H7 (cell line): ENCODE measurements around the gene DIPK1B. TPM values are rescaled to one million over a fixed set of nuclear protein-coding genes. Genes with fewer than 3 reads are reported as not detected.
A peak's percentile ranks its signal among the peaks of the same experiment; 100 is the strongest.

Experiments
- DNase-seq: peaks from one replicate; pipeline ENCODE4 v3.0.0; 2012
- H3K27me3 ChIP-seq: 2 replicates; pipeline ENCODE4 v1.6.0; 2011; ENCODE audit warnings: mild to moderate bottlenecking, low read length; ENCODE audit not compliant: control insufficient read depth, insufficient read depth
- H3K36me3 ChIP-seq: replicated peaks from 2 replicates; pipeline ENCODE4 v1.5.1; 2011; ENCODE audit warnings: low read length; ENCODE audit not compliant: control insufficient read depth, insufficient read depth
- H3K4me3 ChIP-seq: 2 replicates; pipeline ENCODE4 v1.5.1; 2011; ENCODE audit warnings: low read depth, mild to moderate bottlenecking, control low read depth, low read length, moderate library complexity; ENCODE audit not compliant: insufficient read depth
- total RNA-seq: library from RNA; depleted of rRNA; stranded (reverse); fragments of >200 nt; shearing (Covaris generic); gene quantifications from 2 replicates; pipeline ENCODE4 v1.2.3, GENCODE V29; 2014

Gene DIPK1B
- total RNA-seq, 1 experiment from 2014 or later: 75.7 TPM

GRCh38 chr9:136722969-136723356, 10.6 kb downstream of the DIPK1B start:
- Histone ChIP-seq H3K4me3 (no peak overlapping the region), H3K36me3 (peaks cover 24% of the 10 kb centered on the region), H3K27me3 (no peaks in the 10 kb centered on the region)
- DNase-seq: no peak

DNA sequence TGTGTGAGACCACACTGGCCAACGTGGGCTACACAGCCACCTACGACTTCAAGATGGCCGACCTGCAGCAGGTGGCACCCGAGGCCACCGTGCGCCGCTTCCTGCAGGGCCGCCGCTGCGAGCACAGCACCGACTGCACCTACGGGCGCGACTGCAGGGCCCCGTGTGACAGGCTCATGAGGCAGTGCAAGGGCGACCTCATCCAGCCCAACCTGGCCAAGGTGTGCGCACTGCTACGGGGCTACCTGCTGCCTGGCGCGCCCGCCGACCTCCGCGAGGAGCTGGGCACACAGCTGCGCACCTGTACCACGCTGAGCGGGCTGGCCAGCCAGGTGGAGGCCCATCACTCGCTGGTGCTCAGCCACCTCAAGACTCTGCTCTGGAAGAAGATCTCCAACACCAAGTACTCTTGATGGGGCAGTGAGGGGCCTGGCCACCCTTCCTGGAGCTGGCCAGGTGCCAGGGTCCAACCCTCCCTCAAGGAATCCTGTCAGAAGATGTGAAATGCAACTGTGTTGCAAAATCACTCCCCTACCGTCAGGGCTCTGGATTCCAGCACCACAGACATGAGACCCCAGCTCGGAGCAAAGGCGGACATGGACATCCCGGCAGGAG, 11.1 kb downstream of the DIPK1B start:
- DNase-seq: no peak
- peaks cover 24% of the 10 kb centered on the region for H3K36me3 ChIP-seq
- no peaks in the 10 kb centered on the region for H3K27me3 ChIP-seq
- H3K4me3 ChIP-seq: no peak overlapping the region

DNA sequence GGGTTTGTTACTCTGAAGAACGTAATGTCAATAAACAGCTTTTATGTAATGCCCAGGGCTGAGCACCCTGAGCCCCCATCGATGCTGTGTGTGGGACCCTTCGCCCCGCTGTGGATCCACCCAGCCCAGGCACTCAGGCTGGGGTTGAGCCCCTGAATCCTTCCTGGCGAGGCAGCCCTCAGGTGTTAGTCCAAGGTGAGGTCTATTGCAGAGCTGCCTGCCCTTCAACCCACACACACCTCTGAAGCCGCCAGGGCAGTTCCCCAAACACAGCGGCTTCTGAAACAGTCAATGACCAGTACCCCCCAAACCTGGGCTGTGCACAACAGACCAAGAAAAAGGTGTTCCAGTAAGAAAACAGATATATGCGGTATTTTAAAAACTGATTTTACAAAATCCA, 11.6 kb downstream of the DIPK1B start:
- Histone ChIP-seq H3K4me3 (no peak overlapping the region), H3K27me3 (no peaks in the 10 kb centered on the region; the same call in 1 of the 2 replicates), H3K36me3 (peaks cover 24% of the 10 kb centered on the region)
- DNase-seq: no peak

GRCh38 chr9:136724772-136725171, 12.4 kb downstream of the DIPK1B start:
- no peaks in the 10 kb centered on the region; the same call in 1 of the 2 replicates for H3K27me3 ChIP-seq
- H3K36me3 ChIP-seq: peaks cover 24% of the 10 kb centered on the region
- H3K4me3 ChIP-seq: no peak overlapping the region
- DNase-seq: no peak

DNA sequence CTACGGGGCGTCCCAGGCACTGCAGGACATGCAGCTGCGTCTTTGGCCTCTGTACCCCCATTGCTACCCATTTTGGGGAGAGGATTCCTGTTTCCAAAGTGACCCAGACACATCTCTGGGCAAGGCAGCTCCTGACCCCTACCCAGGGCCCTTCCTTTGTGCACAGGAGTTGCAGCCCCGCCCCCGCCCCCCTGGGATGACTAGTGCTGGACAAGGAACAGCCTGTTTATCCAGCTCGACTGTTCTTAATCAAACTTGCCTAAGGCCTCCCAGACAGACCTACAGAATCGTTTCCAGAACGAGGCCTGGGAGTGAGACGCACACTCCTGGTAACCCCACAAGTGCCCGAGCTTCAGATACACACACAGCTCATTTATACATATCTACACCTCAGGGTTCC, 13.2 kb downstream of the DIPK1B start:
- no peak overlapping the region for H3K4me3 ChIP-seq
- no peak for DNase-seq
- no peaks in the 10 kb centered on the region; the same call in 1 of the 2 replicates for H3K27me3 ChIP-seq
- peaks cover 24% of the 10 kb centered on the region for H3K36me3 ChIP-seq

GRCh38 chr9:136726118-136726517, 13.7 kb downstream of the DIPK1B start:
- H3K4me3 ChIP-seq: no peak overlapping the region
- H3K27me3 ChIP-seq: no peaks in the 10 kb centered on the region; the same call in 1 of the 2 replicates
- DNase-seq: no peak
- peaks cover 24% of the 10 kb centered on the region for H3K36me3 ChIP-seq

GRCh38 chr9:136726631-136727191, 14.3 kb downstream of the DIPK1B start:
- peak; percentile 78 for DNase-seq
- peak overlapping the region; percentile 6; the same call in 1 of the 2 replicates for H3K4me3 ChIP-seq
- no peaks in the 10 kb centered on the region; the same call in 1 of the 2 replicates for H3K27me3 ChIP-seq
- H3K36me3 ChIP-seq: peaks cover 24% of the 10 kb centered on the region

DNA sequence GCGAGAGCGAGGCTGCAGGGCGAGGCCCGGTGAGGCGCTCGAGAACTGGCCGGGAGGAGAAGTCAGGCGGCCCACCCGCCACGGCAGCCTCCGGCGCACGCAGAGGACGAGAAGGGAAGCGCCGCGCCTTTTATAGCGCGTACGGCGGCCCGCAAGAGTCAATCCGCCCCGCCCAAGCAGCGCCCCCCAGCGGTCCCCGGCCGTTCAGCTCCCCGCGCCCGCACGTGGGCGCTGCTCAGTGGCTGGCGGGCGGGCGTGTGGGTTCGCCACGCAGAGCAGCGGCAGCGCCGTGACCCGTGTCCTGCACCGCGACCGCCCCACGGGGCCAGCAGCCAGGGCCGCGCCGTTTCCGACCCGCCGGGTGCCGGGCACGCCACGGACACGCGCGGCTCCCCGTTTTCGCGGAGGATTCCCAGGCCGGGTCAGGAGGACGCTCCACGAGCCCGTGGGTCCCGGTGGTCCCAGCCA, 15.7 kb downstream of the DIPK1B start:
- no peaks in the 10 kb centered on the region; the same call in 1 of the 2 replicates for H3K27me3 ChIP-seq
- H3K4me3 ChIP-seq: peak overlapping the region; percentile 94
- peak; percentile 98 for DNase-seq
- H3K36me3 ChIP-seq: peaks cover 24% of the 10 kb centered on the region

DNA sequence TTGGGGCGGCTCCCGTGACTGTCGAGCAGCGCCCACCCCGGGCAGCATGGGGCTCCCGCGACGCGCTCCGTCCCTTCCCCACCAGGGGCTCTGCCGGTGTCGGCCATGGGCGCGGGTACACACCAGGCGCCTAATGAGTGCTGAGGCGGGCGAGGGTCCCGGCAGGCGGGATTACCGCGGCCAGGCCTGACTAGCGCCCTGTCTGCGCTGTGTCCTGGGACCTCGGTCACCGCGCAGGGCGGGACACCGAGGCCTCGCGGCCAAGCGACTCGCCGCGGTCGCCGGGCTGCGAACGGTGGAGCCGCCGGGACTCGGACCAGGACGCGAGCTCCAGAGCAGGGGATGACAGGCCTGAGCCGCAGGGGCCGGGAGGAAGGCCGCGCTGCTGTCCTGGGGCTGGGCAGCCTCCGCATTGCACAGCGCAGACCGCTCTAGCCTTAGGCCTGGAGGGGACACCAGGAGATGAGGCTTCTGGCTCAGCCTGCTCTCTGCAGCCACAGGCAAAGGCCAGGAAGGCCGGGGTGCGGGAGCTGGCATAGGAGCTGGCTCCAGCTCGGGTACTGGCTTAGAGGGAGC, 16.3 kb downstream of the DIPK1B start:
- H3K27me3 ChIP-seq: no peaks in the 10 kb centered on the region; the same call in 1 of the 2 replicates
- peak; percentile 90 for DNase-seq
- H3K36me3 ChIP-seq: peaks cover 23% of the 10 kb centered on the region
- H3K4me3 ChIP-seq: peak overlapping the region; percentile 94

GRCh38 chr9:136729144-136729543, 16.8 kb downstream of the DIPK1B start:
- Histone ChIP-seq H3K27me3 (no peaks in the 10 kb centered on the region; the same call in 1 of the 2 replicates), H3K4me3 (peak overlapping the region; percentile 94), H3K36me3 (peaks cover 20% of the 10 kb centered on the region)
- no peak for DNase-seq

DNA sequence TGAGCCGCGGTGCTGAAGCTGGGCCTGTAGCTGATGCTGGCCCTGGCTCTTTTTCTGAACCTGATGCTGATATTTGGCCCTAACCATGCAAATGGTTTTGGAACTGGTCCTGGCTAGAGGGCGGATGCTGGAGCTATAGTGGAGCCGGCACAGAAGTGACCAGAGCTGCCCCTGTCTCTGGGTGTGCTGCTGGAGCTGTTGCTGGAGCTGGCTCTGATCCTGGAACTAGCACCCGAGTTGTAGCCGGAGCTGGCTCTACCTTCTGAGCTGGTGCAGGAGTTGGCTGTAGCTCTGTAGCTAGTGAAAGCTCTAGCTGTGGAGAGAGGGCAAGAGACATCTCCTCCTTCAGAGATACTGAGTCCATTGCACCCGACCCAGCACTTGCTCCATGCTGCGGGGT, 17.6 kb downstream of the DIPK1B start:
- Histone ChIP-seq H3K4me3 (no peak overlapping the region), H3K27me3 (no peaks in the 10 kb centered on the region; the same call in 1 of the 2 replicates), H3K36me3 (peaks cover 17% of the 10 kb centered on the region)
- DNase-seq: no peak

DNA sequence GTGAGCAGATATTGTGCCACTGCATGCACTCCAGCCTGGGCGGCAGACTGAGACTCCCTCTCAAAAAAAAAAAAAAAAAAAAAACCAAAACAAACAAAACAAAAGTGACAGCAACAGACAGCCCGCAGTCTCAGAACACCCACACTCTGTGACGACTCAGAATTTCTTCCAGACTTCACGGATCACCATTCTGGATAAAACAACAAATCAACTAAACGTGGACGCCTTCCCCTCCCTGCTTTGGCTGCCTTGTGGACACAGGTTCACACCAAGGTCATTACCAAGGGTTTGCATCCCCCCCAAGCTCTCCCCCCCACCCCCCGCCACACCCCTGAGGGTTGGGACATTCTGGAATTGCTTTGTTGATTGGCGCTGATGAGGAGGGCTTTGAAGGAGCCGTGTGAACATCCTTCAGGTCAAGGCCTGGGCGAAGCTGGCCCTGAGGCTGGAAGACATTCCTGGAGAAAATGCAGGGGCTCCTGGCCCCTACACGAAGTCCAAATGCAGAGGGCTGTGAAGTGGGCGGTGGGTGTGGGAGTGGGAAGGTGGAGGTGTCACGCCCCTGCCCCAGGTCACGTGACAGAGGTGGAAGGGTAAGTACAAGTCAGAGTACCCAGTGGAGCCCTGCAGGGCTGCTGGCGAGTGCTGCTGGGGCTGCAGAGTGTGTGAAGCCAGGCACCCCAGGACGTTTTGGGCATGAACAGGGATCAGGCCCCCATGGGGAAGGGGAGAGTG, 20.2 kb downstream of the DIPK1B start:
- no peaks in the 10 kb centered on the region for H3K36me3 ChIP-seq
- H3K4me3 ChIP-seq: no peak overlapping the region
- H3K27me3 ChIP-seq: no peaks in the 10 kb centered on the region; the same call in 1 of the 2 replicates
- DNase-seq: no peak

DNA sequence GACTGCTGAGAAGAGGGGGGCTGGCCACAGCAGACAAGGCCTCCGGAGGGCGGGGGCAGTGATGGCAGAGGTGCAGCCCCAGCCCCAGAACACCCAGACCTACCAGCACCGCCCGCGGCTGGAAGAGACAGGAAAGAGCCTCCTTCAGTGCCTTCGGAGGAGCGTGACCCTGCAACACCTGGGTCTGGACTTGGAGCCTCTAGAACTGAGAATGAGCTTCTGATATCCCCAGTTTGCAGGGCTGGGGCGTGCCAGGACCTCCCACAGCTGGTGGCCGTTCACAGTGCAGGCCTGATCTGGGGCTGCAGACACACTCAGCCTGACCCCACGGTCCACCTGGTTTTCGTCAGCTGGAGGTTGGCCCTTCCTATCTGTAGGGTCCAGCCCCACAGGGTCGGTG, 21.2 kb downstream of the DIPK1B start:
- DNase-seq: no peak
- no peaks in the 10 kb centered on the region; the same call in 1 of the 2 replicates for H3K27me3 ChIP-seq
- no peak overlapping the region for H3K4me3 ChIP-seq
- H3K36me3 ChIP-seq: no peaks in the 10 kb centered on the region

DNA sequence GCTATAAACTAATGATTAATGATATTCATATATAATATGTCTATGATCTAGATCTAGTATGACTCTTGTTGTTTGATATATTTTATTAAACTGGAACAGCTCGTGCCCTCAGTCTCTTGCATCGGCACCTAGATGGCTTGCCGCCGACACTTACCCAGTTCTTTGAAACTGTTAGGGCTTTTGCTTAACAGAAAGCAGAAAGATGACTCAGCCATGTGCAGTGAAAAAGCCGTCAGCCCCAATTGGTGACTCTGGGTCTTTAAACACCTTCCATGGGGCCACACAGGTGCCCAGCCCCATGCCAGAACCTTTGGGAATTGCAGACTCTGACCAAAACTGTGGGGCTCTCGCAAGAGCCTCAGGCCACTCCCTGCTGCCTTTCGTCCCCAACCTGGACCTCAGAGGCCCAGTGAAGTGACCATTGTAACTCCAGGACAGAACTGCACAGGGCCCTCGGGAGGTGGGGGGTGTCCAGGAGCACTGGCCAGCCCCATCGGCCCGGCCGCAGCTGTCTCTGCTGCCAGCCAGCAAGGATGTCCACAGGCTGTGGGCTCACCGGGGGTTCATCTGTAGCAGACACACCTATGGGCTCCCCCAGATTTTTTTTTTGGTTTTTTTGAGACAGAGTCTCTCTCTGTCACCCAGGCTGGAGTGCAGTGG, 22.6 kb downstream of the DIPK1B start:
- DNase-seq: no peak
- H3K4me3 ChIP-seq: no peak overlapping the region
- no peaks in the 10 kb centered on the region for H3K27me3 ChIP-seq
- H3K36me3 ChIP-seq: no peaks in the 10 kb centered on the region
